NCI-H510A treated with DMSO at 0.1 percent for 48 hours (cell line): ENCODE data around the gene PLCL1.

Source experiments
- DNase-seq: peaks from one replicate; lab custom pipeline; 2025; lab: John Stamatoyannopoulos, UW

Gene PLCL1

GRCh38 chr2:198116756-198117155 lies 312.4 kb downstream of the PLCL1 start:
- DNase-seq: no peak

DNA sequence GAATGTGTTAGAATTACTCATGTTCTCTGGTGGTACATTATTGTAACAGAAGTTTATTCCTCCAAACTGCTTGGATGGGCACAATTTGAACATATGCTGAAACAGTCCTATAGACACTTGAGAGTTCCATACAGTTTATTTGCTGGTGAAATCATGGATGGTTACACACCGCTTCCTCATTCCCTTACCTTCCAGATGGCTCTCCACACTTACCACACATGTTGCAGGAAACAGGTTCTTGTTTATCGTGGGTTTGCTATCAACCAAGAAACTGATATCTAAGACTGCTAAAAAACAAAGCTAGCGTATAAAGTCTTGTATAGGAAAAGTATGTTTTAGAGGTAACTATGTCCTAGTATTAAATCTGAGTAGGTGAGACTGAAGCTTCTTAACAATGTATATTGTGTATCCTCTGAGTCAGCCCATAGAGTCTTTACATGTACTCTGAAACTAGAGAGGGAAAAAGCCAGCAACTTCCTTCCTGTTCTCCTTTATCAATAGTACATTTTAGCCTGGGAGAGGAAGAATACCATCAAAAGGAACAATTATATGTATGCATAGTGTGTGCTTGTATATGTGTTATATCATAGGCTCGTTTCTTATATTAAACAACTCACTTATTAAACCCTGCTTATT lies 313.1 kb downstream of the PLCL1 start:
- no peak for DNase-seq

DNA sequence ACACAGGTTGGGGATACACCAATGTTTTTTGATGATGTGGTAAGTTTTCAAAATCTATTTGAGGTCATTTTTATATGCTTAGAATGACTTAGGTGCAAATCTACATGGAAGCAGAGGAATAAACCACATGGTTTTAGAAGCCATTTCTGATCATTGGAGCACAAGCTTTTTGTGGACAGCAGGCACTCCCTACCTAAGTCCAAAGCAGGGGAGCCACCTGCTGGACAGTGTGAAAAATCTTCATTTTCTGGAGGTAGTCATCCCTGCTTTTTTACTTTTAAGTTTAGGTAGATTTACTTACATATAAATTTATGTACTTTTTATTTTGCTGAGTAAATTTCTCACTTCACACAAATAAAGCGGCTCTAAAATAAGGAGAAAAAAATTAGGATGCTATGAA lies 323.2 kb downstream of the PLCL1 start:
- DNase-seq: peak; percentile 50

GRCh38 chr2:198129609-198130008 lies 325.2 kb downstream of the PLCL1 start:
- no peak for DNase-seq

DNA sequence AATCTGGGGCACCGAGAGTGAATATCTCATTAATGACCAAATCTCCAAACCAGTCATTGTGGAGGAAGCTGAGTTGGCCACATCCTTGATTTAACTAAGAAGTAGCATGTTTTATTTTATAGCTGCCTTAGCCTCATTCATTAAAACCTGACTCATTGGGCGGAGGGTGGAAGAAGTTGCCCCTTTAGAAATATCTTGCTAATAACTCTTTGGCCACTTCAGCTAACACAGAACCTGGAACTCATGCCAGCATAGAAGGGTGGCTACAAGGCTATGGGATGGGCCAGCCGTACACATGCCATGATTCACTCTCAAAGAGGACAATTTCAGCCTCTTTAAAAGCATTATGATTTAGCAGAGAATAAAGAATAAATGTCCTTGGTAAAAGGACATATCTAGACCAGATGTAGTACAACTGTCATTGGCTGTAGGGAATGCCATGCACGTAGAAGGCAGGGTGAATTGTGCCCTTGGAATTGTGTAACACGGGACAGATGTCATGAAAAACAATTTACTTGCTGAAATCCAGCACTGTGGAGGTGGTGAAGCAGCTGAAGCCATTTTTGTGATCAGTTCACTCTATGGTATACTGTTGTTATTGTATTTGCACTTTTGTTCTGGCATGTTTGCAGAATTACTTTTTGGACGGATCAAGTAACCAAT lies 330.0 kb downstream of the PLCL1 start:
- DNase-seq: no peak

GRCh38 chr2:198135481-198135934 lies 331.1 kb downstream of the PLCL1 start:
- DNase-seq: no peak

GRCh38 chr2:198136142-198136541 lies 331.7 kb downstream of the PLCL1 start:
- no peak for DNase-seq

DNA sequence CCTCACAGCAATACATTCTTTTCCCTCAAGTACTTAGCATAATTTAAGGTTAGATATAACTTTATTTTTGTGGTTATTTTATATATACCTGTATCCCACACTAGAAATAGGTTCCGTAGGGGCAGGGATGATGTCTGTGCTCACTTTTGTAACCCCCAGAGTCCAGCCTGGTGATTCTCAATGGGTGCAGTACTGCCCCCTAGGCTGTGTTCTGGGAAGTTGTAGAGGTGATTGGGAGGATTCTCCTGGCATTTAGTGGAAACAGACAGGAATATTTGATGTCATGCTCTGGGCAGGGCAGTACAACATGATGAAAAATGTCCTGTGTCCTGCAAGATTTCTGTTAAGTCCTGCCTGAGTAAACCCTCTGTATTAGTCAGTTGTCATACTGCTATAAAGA lies 333.3 kb downstream of the PLCL1 start:
- DNase-seq: no peak

DNA sequence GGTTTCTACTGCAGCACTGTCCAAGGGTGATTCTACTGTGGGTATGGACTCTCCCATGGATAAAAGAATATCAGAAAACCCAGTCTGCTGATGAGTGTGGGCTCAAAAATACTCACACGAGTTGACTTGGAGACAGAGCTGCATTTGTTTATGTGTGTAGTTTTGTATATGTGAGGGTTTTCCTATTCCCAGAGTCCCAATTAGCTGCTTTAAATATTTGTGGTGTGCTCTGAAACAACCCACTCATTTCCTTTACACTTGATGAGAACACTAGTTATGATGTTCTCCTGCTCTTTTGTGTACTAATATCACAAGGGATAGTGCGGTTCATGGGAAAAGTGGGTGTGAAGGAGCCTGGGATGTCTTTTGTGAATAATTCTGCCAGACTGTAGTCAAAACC lies 337.3 kb downstream of the PLCL1 start:
- no peak for DNase-seq

DNA sequence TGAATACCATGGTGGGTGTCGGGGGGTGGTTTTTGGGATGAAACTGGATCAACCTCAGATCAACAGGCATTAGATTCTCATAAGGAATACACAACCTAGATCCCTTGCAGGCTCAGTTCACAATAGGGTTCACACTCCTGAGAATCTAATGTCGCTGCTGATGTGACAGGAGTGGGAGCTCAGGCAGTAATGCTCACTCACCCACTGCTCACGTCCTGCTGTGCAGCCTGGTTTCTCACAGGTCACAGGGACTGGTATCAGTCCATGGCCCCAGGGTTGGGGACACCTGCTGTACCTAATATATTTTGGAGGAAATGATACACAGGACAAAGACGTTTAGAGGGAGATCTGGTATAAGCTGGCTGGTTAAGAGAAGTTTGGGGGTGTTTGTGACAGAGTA lies 338.8 kb downstream of the PLCL1 start:
- no peak for DNase-seq

DNA sequence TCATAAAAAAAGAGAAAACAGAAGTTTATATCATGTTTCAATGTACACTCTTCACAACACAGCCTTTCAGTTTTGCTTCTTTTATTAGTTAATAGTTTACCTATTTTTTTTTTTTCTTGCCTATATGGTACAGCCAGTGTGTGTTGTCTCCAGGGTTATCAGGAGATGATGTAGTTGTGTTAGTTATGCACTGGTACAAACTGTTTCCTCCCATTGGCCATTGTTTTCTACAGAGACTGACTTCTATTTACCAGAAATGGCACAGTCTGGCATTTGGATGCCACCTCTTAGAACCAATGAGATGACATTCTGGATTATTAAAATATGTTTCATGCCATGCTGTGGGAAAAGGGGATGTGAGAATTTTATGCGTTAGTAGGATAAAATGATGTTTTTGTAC lies 339.4 kb downstream of the PLCL1 start:
- DNase-seq: no peak

DNA sequence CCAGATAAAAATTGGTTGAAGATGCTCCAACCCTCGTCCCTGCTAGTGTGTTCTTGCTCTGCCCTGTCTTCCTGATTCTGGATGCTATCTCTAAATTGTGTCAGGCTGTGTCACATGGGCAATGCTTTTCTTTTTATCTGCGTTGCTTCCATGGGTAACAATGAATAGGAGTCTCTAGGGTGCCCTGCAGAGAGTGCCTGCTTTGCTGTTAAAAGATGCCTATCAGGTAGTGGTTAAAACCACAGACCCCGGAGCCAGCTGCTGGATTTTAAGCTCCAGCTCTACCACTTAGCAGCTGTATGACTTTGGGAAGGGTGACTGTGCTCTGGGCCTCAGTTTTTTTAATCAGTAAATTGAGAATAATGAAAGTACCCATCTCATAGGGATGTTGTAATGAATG lies 340.3 kb downstream of the PLCL1 start:
- DNase-seq: no peak

- DNase-seq: no peak
These were observed 342.1 kb downstream of the PLCL1 start for GRCh38 chr2:198146346-198146940.

DNA sequence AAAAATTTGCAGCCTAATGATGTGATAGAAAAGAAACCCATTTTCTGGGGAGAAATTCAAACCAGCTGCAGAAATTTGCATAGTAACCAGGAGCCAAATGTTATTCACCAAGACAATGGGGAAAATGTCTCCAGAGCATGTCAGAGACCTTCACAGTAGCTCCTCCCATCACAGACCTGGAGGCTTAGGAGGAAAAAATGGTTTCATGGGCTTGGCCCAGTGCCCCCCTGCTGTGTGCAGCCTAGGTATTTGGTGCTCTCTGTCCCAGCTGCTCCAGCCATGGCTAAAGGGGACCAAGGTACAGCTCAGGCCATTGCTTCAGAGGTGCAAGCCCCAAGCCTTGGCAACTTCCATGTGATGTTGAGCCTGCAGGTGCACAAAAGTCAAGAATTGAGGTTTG lies 352.9 kb downstream of the PLCL1 start:
- no peak for DNase-seq

DNA sequence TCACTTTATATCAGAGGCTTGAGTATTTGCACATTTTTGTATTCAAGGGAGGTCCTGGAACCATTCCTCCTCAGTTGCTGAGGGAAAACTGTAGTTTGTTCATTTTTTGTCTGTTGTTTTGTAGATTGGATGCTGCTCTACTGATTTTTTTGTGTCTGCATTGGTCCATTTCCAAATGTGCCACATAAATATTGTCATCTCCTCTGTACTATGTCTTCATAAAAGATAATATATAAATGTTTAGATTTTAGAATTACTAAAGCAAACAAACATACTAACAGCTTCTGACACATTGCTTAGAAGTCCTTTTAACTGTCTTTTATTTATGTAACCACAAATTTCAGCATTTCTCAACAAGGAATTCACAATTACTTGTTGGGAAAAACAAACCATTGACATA lies 356.8 kb downstream of the PLCL1 start:
- DNase-seq: no peak

DNA sequence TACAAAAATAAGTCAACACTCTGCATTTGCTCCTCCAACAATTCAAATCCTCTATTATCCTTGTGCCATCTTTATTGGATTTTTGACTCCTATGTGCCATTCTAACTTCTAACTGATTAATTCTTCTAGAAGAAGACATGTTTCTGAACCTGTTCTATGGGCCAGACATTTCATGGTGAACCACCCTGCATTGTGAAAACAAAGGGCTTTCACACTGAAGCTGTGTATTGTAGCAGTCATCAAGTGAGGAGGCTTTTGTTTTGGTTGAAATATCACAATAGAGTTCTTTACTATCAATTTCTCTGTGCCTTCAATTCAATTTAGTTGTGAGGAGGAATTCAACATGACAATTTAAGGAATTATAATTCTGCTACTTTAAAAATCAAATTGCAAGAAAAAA lies 357.9 kb downstream of the PLCL1 start:
- DNase-seq: no peak

- DNase-seq: no peak
These were observed 360.4 kb downstream of the PLCL1 start for GRCh38 chr2:198164843-198165242.

DNA sequence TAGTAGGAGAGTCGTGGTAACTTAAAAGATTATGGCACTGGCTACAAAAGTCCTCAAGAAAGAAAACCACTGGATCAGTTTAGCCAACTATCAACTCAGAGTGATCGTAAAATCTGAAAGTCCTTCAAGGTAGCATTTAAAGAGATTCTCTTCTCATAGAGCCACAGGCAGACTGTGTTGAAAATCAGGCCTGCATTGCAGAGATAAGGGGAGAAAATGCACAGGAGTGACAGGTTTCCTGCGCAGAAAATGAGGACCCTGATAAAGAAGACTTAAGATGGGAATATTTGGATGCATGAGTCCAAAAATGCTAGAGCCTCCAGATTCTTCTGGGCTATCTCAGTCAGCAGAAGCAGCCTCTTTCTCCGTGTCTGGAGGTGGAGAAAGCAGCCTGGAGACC lies 360.9 kb downstream of the PLCL1 start:
- DNase-seq: no peak

DNA sequence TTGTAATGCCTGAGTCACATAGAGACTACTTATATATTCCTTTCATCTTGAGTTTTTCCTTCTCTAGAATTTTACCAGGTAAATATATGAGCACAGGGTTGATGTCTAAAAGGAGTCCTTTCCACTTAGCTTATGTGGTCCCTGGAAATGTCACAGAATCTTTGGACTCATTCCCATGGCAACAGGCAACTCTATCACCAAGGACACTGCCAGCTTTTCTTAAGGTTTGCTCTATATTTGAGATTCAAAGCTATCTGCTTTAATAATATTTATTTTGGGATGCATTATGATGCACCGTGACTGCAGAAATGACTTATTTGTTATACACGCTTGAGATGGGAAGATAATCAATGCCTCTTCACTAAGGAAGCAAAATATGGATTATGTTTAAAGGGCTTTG lies 363.0 kb downstream of the PLCL1 start:
- no peak for DNase-seq

GRCh38 chr2:198168651-198169050 lies 364.3 kb downstream of the PLCL1 start:
- DNase-seq: no peak

- DNase-seq: no peak
These were observed 368.8 kb downstream of the PLCL1 start for GRCh38 chr2:198173242-198173641.

DNA sequence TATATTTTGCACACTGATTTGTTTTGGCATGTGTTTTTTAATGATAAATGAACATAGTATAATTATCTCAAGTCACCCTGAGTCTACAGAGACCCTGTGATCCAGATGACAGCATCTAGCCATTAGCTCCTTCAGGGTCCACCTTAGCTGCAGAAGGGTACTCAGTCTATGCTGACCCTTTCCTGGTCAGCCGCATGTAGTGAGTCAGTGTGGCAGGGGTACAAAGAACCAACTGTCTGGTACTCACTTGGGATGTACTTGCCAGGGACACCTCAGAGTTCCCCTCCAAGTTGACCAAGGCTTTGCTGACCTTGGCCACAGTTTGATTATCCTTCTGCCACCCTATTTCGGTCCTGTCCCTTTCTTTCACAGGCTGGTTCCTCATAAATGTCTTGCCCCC lies 369.5 kb downstream of the PLCL1 start:
- DNase-seq: no peak

GRCh38 chr2:198175271-198175670 lies 370.9 kb downstream of the PLCL1 start:
- DNase-seq: no peak

DNA sequence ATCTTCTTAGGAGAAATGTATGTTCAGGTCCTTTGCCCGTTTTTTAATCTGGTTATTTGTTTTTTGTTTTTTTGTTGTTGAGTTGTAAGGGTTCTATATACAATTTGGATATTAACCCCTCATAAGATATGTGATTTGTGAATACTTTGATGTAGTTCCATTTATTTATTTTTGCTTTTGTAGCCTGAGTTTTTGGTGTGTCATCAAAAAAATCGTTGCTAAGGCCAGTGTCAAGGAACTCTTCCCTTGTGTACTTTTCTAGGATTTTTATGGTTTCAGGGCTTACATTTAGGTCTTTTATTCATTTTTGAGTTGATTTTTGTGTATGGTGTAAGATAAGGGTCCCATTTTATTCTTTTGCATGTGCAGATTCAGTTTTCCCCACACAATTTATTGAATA lies 372.6 kb downstream of the PLCL1 start:
- DNase-seq: no peak
